GM18870 (cell line): ENCODE results near the gene ABCC8.

Source experiments
- ATAC-seq: cut with Tn5 transposase; IDR thresholded peaks from one replicate; pipeline ENCODE4 v1.9.1; 2021; ENCODE audit warnings: moderate library complexity; ENCODE audit not compliant: unreplicated experiment

Gene ABCC8

DNA sequence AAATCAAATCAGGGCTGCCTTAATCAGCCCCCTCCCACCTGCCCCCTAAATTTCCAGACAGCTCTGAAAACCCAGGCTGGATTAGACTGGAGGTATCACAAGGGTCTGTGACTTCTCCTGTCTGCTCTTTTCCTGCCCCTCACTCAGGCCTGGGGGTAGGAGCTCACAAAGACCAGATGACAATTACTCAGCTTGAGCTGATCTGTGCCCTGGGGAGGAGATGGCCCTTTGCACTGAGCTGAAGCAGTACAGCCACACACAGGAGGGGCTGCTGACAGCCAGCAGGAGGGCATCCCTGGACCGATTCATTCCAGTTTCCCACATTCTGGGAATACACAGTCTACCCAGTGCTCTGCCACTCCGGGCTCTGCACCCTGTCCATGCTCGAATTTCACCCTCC is 4.2 kb downstream of the ABCC8 start:
- ATAC-seq = no peak

DNA sequence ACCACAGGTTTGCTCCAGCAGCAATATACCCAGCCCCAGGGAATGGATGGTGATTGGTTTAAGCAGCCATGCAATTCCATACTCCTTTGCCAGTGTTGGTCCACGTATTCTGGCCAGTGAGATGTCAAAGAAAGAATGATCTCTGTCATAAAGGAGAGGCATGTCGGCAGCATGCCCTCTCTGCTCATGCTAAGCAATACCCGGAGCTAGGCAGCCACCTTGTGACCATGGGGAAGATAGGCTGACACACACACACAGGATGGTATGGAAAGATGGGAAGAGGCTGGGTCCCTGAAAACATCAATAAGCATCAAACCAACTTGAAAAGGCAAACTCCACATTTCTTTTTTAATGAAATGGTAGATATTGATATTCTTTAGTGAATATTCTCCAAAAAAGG is 5.1 kb downstream of the ABCC8 start:
- ATAC-seq = no peak

DNA sequence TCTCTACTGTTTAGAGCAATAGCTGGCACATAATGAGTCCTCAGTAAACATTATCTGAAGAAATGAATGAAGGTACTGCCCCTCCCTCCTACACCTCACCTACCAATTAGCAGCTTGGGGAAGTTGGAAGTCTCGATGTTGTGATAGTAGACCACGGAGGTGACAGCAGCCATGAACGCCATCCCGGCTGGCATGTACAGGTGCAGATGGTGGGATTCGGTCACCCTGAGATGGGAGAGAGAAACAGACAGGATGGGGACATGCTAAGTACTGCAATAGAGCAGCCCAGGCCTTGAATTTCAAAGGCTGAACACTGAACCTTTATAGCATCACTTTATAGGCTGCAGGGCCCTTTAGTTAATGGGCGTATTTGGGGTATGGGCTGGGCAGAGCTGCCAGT is 6.6 kb downstream of the ABCC8 start:
- ATAC-seq = no peak

DNA sequence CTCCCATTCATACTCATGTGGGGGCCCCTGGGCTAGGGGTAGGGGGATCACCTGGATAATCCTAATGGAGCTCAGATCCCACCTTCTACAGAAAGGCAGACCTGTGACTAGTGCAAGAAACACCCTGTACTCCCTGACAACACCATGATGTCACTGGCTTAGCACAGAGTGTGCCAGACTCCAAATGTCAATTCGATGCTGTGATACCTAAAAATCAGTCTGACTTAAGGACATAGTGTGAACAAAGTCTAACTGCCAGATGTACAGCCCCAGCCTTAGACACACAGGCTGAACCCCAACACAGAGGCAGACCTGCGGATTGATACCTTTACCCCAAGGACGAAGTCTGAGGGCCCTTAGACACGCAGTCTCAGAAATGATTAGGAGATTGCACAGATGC is 8.5 kb downstream of the ABCC8 start:
- no peak for ATAC-seq

DNA sequence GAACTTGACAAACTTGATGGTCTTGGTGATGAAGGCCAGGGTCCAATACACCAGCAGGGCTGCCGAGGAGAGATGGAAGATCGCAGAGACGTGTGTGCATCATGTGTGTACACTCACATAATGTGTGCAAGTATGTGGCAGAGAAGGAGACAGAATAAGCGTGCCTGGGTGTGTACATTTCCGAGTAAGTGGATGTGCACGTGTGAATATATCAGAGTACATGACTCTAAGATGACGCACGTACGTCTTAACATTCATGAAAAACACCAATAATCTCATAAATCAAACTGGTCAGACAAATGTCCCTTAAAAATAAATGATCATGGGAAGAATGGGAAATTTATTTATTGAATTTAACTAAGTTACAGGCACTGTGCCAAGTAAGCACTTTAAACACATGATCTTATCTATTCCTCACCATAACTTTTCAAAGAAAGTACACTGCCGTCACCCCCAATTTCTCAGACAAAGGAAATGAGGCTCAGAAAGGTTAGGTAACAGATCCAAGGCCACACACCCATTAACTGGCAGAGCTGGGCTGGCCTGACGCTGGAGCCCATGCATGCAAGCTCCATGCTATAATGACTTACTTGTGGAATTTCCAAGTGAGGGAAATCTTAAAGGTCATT is 13.0 kb downstream of the ABCC8 start:
- ATAC-seq = no peak

DNA sequence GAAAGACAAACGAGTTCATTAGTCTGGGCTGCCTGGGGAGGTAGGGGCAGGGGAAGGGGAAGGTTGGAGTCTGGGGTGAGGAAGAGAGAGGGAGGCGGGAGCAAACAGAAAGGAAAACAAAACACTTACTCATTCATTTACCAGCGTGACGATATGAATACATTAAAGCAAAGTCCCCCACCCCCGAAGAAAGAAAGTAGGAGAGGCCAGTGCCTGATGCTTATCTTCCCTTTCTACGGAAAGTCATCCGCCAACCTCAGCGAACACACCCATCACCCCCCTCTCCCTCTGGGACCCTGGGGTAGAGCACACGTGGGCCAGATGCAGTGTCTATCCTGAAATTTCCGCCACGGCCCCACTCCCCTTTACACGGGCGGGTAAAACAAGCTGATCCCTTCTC is 13.7 kb downstream of the ABCC8 start:
- ATAC-seq = no peak

DNA sequence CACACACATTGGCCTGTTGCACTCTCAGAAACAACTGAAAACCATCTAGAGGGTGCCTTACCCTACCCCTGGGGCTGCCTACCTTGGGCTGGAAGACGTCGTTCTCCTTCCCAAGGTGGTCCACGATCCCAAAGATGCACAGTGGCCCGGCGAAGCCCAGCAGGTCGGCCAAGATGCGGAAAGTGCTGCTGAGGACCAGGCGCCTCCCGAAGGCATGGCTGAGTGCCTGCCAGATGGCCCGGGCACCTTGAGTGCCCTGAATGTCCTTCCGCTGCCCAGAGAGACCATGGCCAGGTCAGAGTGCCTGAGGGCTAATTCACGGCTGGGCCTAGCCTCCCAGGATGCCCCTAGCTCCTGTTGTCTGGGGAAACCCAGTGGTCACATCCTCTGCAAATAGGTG is 16.2 kb downstream of the ABCC8 start:
- ATAC-seq = no peak

DNA sequence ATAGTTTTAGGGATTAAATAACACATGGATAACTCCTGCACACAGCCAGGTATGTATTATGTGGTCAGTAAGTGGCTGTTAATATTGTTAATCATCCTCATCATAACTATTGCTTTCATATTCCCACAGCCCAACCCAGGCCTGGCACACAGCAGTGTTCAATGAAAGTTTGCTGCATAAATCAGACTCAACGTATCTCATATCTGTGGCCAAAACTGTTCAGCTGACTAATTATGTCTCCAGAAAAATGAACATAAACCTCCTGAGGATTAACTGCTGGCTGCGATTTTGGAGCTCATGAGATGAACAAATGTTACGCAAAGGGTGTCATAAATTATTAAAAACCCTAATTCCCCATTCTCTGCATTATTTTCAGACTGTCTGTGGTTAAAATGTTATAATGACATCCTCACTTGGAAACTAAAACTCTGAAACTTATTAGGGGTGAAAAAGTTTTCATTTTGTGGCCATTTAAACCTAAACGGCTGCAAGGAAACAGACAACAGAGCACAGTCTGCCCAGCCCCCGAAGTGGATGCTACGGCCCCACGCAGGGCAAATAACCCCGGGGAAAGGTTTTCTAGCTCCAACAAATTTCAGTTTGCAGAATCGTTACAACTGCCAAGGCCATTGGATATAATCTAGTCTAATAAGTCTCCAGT is 17.3 kb downstream of the ABCC8 start:
- no peak for ATAC-seq

DNA sequence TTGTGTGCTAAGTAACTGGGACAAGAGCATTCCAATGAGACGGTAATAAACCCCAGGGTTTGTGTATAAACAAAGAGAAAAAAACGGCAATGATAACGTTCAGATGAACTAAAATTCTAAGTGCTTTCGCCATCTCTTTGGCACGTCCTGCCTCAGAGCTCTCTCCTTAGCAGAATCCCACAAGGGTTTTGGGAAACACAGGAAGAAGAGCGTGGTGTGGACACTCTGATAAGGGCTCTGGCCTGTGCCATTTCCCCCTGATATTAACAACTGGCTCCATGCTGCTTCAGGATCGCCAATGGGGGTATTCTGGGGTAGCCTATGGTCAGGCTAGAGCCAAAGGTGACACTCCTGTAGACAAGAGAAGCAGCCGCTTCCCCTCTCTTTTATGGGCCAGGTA is 18.4 kb downstream of the ABCC8 start:
- ATAC-seq = no peak

DNA sequence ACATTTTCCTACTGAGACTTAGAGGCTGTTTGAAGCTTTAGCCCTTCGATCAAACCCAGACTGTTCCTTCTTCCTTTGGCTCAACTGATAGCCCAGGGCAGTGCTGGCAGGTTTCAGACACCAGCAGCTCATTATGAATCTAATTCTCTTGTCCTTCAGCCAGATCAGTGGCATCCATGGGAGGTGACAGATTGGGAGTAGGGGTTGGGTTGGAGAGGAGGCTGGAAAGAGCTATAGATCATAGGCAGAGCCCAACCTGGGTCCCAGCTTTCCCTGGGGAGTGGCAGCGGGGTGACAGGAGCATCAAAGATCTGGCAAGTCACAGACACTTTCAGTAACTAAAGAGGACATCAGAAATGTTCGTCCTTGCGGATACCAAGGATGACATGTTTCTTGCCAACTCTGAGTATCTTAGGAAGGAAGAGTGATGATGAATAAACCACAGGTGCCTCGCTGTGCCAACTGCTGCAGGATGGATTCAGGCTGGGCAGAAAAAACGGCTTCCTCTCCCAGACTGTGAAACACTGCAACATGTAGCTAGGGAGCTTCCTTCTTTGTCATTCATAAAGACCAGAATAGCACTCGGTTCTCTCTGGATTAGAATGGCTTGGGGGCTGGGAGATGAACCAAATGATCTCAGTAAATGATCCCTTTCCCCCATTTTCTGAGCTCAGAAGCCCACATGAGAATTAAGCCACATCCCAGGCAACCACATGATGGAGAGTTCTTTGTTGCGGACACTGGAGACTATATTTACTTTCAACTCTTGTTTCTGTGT is 19.1 kb downstream of the ABCC8 start:
- ATAC-seq = no peak

DNA sequence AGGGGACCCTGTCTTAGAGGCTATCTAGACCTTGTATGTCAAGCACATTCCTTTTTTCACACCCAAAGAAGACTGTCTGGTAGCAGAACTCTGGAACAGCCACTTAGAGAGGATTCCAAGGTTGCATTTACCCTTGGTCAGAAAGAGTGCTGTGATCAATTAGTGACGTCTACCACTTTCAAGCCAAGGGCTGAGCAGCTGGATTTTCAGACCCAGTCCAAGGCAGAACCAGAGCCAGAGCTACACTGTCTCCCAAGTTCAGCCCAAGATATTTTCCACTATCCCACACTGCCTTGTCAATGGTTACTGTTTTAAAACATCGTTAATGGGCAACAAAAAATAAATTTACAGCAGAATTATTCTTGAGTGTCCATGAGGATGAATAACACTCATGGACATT is 24.0 kb downstream of the ABCC8 start:
- no peak for ATAC-seq

DNA sequence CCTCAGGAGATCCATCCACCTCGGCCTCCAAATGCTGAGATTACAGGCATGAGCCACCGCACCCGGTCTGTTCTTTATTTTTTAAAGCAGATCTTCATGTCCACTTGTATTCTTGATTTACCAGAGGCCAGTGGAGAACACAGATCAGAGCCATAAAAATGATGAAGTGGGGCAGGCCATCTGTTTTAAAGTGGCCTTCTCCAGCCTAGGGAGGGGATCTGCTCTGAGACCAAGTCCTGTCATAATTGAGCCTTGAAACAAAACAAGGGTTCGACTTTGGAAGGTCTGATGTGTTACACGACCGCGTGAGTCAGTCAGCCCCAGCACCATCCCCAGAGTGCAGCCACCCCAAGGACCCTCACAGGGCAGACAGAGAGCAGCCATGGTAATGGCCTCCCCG is 27.5 kb downstream of the ABCC8 start:
- no peak for ATAC-seq

DNA sequence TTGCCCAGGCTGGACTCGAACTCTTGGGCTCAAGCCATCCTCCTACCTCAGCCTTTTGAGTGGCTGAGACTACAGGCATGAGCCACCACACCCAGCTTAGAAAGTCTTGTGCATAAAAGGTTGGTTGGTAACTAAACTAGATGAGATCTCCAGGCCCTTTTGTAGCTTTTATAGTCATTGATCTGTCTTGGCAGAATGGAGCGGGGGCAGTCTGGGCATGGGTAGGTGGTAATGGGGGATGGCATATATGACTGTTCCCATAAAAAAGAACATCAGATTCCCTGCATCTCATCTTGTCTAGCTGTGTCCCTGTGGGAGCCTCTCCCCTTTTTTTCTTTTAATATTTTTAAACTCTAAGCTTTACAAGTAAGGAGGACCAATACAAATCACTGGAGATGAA is 30.2 kb downstream of the ABCC8 start:
- ATAC-seq = no peak

DNA sequence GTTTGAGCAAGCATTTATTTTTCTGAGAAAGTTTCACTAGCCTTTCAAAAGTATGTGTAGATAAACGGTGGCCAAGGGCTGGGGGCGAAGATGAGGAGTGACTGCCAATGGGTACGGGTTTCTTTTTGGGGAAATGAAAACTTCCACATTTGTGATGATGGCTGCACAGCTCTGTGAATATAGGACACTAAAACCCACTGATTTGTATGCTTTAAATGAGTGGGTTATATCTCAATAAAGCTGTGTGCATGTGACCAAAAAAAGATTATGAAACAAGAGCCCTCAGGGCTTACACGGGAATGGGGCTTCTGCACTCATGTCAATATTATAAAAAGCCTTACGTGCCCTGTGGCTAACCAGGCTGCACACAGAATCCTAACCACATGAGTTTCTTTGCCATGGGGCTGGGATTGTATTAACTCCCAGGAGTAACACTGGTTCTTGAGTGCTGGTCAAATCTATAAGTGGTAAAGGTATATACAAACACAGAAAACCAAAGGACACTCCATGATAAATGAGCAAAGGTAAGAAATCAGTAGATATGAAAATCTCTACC is 31.3 kb downstream of the ABCC8 start:
- ATAC-seq = no peak

DNA sequence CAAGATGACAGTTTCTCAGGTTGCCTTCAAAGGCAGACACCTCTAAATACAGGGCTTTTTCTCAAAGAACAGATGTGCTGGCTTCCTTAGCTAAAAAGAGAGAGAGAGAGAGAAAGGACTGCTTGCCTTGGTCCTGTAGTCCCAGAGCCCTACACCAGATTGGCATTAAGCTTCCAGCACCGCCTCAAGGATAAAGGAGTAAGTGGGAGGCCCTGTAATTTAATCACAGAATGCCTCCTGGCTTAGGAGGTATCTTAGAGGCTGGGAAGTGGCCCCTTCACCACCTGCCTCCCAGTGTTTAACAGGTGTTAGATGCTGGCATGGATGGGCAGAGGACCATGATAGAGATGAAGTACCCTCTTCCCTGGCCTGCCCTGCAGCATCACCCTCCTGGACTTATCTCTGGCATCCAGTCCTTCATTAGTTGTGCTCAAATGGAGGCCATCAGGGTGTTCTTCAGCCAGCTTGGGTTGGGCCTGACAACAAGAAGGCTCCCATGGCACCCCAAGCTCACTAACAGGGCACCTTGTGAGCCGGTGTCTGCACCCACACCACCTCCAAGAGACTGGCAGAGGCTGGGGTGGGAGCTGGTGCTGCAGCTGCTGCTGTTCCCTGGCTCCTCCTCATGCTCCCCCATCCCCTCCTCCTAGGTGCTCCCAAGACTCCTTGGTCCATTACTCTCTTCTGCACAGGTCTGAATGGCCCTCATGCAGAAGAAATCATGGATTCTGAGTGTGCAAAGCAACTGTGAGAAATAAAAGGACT is 32.5 kb downstream of the ABCC8 start:
- ATAC-seq = no peak

DNA sequence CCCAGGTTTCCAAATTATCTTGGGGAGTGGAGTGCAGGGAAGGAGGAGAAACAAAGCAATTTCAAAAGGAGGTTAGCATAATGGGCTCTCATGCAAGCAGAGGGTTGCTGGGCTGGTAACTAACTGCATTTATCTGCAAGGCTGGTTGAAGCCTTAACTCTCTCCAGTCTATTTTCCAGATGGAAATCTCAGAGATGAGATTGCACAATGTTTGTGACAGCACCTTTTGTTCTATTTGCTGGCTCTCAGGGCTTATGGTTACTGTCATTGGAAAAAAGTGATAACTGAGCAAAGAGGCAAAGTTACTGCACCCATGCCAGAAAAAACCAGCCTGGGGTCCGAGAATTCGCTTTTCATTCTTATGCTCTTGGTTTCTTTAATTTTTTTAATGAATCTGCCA is 33.2 kb downstream of the ABCC8 start:
- no peak for ATAC-seq

DNA sequence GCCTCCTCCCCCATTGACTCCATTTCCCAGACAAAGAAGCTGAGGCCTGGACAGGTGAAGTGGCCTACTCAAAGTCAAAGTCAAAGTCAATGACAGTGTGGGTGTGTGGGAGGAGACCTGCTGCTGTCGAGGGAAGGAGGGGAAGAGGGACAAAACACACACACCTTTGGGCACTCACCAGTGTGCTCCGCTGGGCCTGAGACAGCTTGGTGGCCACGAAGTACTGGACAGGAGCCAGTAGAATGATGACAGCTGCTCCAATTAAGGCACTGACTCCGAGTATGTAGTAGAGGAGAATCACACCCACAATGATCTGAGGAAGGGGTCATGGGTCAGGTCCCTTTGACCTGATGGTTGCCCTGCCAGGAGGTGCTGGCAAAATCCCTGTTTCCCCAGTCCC is 33.6 kb downstream of the ABCC8 start:
- ATAC-seq = no peak

DNA sequence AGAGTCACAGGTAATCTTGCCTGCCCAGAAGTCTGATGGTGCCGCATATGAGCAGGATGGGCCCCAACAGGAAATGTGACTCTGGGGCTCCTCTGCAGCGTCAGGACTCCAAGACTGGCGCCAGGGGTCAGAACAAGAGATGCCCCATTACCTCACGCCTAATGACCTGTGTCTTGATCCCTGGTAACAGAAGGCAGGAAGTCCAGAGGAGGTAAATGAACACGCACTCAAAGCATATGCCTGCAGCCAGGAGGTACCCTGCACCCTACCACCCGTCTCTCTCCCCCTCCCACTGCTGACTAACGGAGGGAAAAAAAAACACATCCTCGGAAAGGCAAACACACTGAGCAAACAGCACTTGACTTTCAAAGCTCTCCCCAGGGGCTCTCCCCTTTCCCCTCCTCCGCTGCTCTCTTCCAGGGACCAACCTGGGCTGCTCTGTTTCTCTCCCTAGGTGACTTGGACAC is 37.3 kb downstream of the ABCC8 start:
- ATAC-seq = no peak

DNA sequence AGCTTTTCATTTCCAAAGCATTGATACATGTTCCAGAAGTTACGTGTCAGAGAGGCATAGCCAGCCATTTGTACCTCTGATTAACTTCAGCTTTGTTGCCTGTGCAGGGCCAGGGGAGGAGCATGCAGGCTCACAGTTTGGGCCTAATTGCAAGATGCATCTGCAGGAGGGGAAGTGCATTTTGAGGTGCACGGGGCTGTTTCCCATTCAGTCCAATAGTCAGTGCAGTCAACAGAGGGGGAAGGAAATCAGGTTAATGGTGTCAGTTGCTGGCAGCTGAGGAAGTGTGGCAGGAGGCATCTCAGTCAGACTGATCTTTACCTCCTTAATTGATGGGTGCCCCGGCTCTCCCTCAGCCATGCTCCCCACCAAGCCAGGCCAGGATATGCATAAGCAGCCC is 39.3 kb downstream of the ABCC8 start:
- ATAC-seq = no peak

DNA sequence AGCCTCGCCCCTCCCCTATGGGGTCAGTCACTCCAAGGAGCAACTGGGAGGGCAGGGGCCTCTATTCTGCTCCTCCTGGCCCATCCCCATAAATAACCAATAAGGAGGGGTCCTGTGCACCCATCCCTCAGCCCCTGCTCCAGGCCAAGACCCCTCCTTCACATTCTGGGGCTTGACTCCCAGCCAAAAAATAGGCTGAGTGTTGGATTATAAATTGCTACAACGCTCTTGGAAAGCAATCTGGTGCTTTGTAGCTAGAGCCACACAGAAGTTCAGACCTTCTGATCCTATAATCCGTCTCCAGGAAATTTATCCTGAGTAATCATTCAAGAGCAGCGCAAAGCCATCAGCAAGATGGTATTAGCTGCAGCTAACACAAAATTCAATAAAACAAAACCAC is 42.5 kb downstream of the ABCC8 start:
- no peak for ATAC-seq

DNA sequence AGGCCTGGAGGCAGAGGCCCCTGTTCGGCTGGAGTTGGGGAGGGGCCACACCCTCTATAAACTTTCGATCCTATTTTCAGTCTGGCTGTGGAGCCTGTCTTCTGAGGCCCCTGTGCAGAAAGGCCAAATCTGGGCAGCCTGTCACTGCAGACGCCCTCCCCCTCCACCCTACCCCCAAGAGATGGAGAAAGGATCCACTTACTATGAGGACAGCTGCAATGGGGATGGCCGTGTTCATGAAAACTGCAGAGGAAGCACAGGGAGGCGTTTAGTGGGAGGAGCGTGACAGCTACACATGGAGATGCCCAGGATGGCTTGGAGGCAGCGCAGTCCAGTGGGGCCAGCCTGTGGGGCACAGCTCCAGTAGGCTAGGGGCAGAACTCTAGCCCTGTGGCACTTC is 44.6 kb downstream of the ABCC8 start:
- ATAC-seq = no peak
